Activated CD8-positive, alpha-beta memory T cell treated with anti-CD3 and anti-CD28 coated beads, Interleukin-2, amount 50 U/mL, for 1 hour (primary cell): ENCODE measurements around the gene NFE2L2.
"Not testable (repeated sequence)": the region's sequence is repeated elsewhere in the genome, so short reads cannot be mapped to it uniquely, and the experiment has no call there.

Experiments used
- DNase-seq: peaks from one replicate; pipeline ENCODE4 v3.0.0-alpha.2; 2020; ENCODE audit errors: extremely low read depth

The NFE2L2 gene

DNA sequence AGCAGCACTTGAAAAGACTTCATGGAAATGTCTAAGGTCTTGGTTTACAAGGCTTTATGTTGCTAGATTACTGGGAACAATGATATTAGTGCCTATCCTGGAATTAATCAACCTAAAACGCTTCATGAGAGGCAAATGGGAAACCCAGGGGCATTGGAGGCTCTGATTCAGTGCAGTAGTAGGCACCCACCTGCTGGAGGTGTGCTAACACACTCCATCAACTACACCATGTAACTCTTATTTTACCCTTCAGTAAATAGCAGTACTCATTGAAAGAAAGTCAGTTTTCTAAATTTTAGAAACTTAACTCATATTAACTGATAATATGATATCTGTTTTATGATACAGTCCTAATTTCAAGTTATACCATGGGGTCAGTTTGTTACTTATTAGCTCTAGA, 69.3 kb downstream of the NFE2L2 start:
- DNase-seq = no peak

DNA sequence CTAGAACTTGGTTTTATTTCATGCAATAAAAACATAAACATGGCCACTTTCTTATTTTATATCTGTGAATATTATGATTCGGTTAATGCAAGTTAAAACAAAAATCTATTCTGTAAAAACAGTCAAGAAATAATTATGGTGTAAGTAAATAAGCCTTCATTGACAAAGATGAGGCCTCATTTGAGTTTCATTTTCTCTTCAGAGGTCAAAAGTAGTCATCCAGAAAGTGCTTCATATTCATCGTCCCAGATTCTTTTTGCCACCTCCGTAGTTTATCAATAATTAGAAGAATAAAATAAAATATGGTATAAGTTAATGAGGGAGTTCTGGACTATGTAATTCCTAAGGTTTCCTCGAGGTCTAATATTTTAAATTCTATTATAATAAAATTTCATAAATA, 71.3 kb downstream of the NFE2L2 start:
- DNase-seq = no peak

DNA sequence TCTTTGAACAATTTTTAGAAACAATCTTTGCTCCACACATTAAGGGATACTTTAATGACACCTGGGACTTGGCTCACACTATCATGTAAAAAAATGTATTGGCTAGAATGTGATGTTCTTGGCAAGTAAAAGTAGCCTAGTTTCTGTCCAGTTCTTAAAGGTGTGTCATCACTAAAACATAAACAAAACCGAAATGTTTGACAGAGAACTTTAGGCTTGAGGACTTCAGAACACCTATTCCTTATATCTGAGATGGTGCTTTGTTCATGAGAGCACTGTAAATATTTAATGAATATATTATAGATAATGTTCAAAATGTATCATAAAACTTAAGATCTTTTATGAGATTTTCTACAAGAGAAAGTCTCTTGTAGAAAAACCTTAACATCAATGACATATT, 71.7 kb downstream of the NFE2L2 start:
- no peak for DNase-seq

DNA sequence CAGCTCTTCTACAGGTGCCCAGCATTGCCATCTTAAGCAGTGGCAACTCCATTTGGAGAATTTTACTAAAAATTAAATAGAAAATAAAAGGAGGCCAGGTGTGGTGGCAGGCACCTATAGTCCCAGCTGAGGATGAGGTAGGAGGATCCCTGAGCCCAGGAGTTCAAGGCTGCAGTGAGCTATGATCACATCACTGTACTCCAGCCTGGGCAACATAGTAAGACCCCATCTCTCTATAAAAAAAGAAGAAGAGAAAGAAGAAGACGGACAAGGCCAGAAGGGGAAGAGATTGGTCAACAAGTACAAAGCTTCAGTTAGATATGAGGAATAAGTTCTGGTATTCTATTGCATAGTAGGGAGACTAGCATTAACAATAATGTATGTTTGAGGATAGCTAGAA, 73.6 kb downstream of the NFE2L2 start:
- DNase-seq = no peak

DNA sequence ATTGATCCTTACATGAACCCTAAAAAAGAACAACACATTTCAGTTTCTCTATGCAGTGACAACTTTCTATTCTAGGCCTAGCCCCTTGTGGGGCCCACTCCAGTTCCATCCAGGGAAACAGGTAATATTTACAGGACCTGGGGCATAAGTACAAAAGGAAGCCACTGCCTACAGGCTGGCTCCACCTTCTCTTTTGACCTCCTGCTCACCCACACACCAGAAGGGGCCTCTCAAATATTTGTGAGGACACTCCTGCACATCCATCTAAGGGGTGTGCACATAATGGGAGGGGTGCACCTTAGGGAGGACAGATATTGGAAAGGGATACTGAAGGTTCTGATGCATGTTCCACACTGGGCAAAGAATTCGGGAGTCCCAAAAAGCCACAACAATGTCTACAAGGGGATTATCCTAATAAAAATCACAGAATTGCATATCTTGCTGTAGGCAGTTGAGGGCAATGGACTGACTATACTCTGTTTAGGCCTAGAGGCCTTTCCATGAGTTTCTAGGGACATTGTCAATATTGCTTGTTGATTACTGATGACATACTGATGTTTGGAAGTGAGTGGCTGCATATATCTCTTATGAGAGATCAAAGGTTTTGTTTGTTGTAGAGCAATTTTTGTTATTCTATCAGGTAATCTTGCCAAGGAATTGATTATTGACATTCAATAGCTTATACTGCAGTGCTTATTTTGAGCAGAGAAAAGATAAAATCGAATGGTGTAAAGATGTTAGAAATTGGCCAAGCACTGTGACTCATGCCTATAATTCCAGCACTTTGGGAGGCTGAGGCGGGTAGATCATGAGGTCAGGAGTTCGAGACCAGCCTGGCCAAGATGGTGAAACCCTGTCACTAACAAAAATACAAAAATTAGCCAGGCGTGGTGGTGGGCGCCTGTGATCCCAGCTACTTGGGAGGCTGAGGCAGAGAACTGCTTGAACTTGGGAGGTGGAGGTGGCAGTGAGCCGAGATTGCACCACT, 75.8 kb downstream of the NFE2L2 start:
- DNase-seq = no peak

DNA sequence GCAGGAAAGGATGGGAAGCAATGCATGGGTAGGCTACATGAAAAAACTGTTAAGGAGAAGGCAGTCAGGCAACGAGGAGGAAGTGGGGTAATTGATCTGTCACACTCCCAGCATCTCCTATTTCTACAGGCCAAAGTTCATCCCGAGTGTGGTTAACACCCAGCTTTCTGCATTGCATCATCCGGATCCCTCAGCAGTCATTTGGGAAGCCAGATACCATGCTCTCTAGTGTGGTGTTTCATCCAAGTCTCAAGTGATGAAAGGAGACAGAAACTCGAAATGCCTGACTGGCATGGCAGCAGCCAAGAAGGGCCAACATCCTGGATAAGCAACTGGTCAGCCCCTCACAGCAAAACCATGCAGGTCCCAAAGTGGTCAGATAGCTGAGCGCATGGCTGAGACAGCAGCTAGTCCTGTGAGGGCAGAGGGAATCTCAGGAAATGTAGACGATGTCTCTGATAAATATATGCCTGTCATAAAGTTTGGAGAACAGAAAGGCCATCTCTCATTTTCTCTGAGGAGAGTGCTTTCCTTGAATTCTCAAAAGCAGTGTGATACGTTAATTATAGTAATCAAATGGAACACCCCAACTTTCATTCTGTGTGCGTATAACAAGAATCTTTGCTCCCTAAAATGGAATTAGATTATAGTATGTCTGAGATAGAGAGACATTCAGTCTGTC, 76.8 kb downstream of the NFE2L2 start:
- no peak for DNase-seq

DNA sequence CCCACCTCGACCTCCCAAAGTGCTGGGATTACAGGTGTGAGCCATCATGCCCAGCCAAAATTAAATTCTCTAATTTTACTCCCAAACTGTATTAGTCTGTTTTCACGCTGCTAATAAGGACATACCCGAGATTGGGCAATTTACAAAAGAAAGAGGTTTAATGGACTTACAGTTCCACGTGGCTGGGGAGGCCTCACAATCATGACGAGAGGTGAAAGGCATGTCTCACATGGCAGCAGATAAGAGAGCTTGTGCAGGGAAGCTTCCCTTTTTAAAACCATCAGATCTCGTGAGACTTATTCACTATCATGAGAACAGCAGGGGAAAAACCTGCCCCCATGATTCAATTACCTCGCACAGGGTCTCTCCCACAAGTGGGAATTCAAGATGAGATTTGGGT, 78.5 kb downstream of the NFE2L2 start:
- not testable (repeated sequence) for DNase-seq

DNA sequence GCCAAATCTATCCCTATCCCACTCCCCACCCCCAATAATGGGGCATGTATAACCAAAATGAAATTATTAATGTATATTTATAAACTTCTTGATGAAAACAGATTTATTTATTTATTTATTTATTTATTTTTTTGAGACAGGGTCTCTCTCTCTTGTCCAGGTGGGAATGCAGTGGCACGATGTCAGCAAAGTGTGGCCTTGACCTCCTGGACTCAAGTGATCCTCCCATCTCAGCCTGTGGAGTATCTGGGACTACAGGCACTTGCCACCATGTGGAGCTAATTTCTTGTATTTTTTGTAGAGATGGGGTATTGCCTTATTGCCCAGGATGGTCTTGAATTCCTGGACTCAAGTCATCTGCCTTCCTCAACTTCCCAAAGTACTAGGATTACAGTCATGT, 79.9 kb downstream of the NFE2L2 start:
- DNase-seq = no peak

DNA sequence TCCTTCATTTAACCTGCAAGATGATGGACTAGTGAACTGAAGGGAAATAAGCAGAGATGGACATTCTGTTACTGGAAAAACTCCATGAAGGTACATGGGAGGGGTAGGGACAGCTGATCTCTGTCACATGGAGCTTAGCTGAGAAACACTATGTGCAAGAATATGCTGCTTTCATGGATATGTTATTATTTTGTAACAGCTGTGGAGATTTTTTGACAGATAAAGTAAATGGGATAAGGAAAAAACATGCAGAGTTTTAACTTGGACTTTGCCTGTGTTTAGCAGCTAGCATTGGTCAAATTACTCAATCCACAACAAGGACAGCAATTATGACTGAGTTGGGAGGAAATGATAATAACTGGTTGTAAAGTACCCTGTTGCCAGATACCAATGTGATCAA, 80.7 kb downstream of the NFE2L2 start:
- no peak for DNase-seq
